K562 (cell line): ENCODE measurements around the gene TMEM87B. TPM values are rescaled to one million over a fixed set of nuclear protein-coding genes. Genes with fewer than 3 reads are reported as not detected.

Source experiments
- ATAC-seq: fragments of 200-7000 bp; cut with Tn5 transposase; 3 replicates; pipeline ENCODE4 v1.9.1; 2020; ENCODE audit warnings: moderate library complexity
- Bru-seq: library from RNA; stranded (reverse); fragments of 400-500 nt; gene quantifications from one replicate; lab custom pipeline; 2021; lab: Mats Ljungman, UMichigan
- BruChase-seq, 2 experiments: library from RNA; stranded (reverse); fragments of 400-500 nt; gene quantifications; one replicate each; lab custom pipeline; 2021; lab: Mats Ljungman, UMichigan
- BruUV-seq: library from RNA; stranded (reverse); fragments of 400-500 nt; replicated peaks from 2 replicates; lab custom pipeline; 2021; lab: Mats Ljungman, UMichigan
- CTCF ChIA-PET: fragments of 300-600 bp; formaldehyde crosslinking; extraction: SDS; loops from one replicate; lab custom pipeline; 2021; ENCODE audit warnings: low intra/inter-chr PET ratio; lab: Yijun Ruan, JAX
- POLR2A ChIA-PET: fragments of 300-600, 350-650 bp; sonication (Branson Sonifier 250); formaldehyde crosslinking; extraction: SDS; loops from one replicate; lab custom pipeline; 2021; ENCODE audit warnings: antibody characterized with exemption, inconsistent platforms; lab: Yijun Ruan, JAX
- DNase-seq, 4 experiments: peaks; one replicate each; pipeline versions ENCODE4 v3.0.0 to v3.0.0-alpha.2; 2011 to 2018; ENCODE audit warnings: low spot score in 3 of 4, mixed read lengths in 3 of 4; ENCODE audit errors: extremely low read depth in 1 of 4
- FAIRE-seq: peaks from 2 replicates; lab custom pipeline; 2011; peaks lifted over from hg19 to GRCh38; lab: Jason Lieb, UNC
- H2AFZ ChIP-seq: 2 replicates; pipeline ENCODE4 v1.6.0; 2011; ENCODE audit warnings: low read depth, low read length, control low read depth, inconsistent platforms
- H3K27ac ChIP-seq: fragments of 200-600 bp; 3 replicates; pipeline ENCODE4 v1.8.0; 2011; ENCODE audit warnings: low read depth, mild to moderate bottlenecking, control low read depth, inconsistent platforms, low read length, moderate library complexity, mixed read lengths; ENCODE audit errors: extremely low read depth
- H3K27me3 ChIP-seq, 2 experiments: fragments of 300-600 bp in 1 of 2; 2 replicates in 1 of 2; 3 replicates in 1 of 2; pipeline versions ENCODE4 v1.6.0 to v1.8.0; 2011; ENCODE audit warnings: inconsistent platforms in 2 of 2, low read length in 2 of 2, mild to moderate bottlenecking in 1 of 2, mixed read lengths in 1 of 2, moderate library complexity in 1 of 2; ENCODE audit not compliant: control insufficient read depth in 2 of 2, insufficient read depth in 2 of 2
- H3K36me3 ChIP-seq: fragments of 300-600 bp; 3 replicates; pipeline ENCODE4 v1.8.0; 2011; ENCODE audit warnings: mild to moderate bottlenecking, low read length, inconsistent platforms; ENCODE audit not compliant: control insufficient read depth, insufficient read depth
- H3K4me1 ChIP-seq, 2 experiments: fragments of 200-600 bp in 1 of 2; replicated peaks in 1 of 2; 2 replicates in 1 of 2; 3 replicates in 1 of 2; pipeline versions ENCODE4 v1.5.1 to v1.8.0; 2011; ENCODE audit warnings: inconsistent platforms in 2 of 2, low read length in 2 of 2, mild to moderate bottlenecking in 1 of 2, mixed read lengths in 1 of 2, moderate library complexity in 1 of 2; ENCODE audit not compliant: control insufficient read depth in 2 of 2, insufficient read depth in 2 of 2
- H3K4me2 ChIP-seq: 2 replicates; pipeline ENCODE4 v1.6.1; 2011; ENCODE audit warnings: low read length, control low read depth, inconsistent platforms, mixed read lengths; ENCODE audit not compliant: insufficient read depth
- H3K4me3 ChIP-seq: fragments of 200-600 bp; sonication (generic), shearing (Covaris generic); 2 replicates; pipeline ENCODE4 v1.5.1; 2016; ENCODE audit warnings: control low read depth, inconsistent platforms
- H3K79me2 ChIP-seq: fragments of 200-600 bp; 3 replicates; pipeline ENCODE4 v1.8.0; 2011; ENCODE audit warnings: low read length, inconsistent platforms; ENCODE audit not compliant: control insufficient read depth, insufficient read depth
- H3K9ac ChIP-seq, 2 experiments: 2 replicates each; pipeline versions ENCODE4 v1.6.0 to v1.6.1; 2011; ENCODE audit warnings: low read depth in 2 of 2, low read length in 2 of 2, control low read depth in 1 of 2, inconsistent platforms in 1 of 2, mild to moderate bottlenecking in 1 of 2, mixed read lengths in 1 of 2; ENCODE audit not compliant: insufficient read depth in 1 of 2
- H3K9me1 ChIP-seq: one replicate; pipeline ENCODE4 v1.6.0; 2011; ENCODE audit warnings: inconsistent platforms, mild to moderate bottlenecking, low read length, moderate library complexity; ENCODE audit not compliant: control insufficient read depth, insufficient read depth
- H3K9me3 ChIP-seq: replicated peaks from 2 replicates; pipeline ENCODE4 v1.5.1; 2011; ENCODE audit warnings: low read depth, low read length, inconsistent platforms; ENCODE audit not compliant: control insufficient read depth, insufficient read depth
- H4K20me1 ChIP-seq: replicated peaks from 2 replicates; pipeline ENCODE4 v1.6.1; 2011; ENCODE audit warnings: low read length, inconsistent platforms, mixed read lengths; ENCODE audit not compliant: control insufficient read depth, insufficient read depth
- E2F3 ChIP-seq: fragments of 250-450 bp; sonication (Bioruptor Pico); IDR thresholded peaks from 2 replicates; pipeline ENCODE4 v1.4.0; 2020; ENCODE audit warnings: mild to moderate bottlenecking
- LCOR ChIP-seq: sonication (generic); formaldehyde crosslinking; IDR thresholded peaks from 2 replicates; pipeline ENCODE4 v1.8.0; 2022; ENCODE audit warnings: mild to moderate bottlenecking, missing genetic modification reagents
- NBN ChIP-seq: fragments of 450-650 bp; IDR thresholded peaks from 2 replicates; pipeline ENCODE4 v1.6.1; 2016; ENCODE audit warnings: low read depth, mild to moderate bottlenecking
- NKRF ChIP-seq: fragments of 450-650 bp; IDR thresholded peaks from 2 replicates; pipeline ENCODE4 v1.6.1; 2016; ENCODE audit warnings: borderline replicate concordance
- RBM15 ChIP-seq: fragments of 200-400 bp; formaldehyde crosslinking; IDR thresholded peaks from 2 replicates; pipeline ENCODE4 v1.6.1; 2018; ENCODE audit warnings: mild to moderate bottlenecking, low read length, moderate library complexity; ENCODE audit not compliant: insufficient read depth
- TRIM25 ChIP-seq: fragments of 450-650 bp; IDR thresholded peaks from 2 replicates; pipeline ENCODE4 v1.7.0; 2016; ENCODE audit warnings: borderline replicate concordance
- U2AF1 ChIP-seq: fragments of 200-400 bp; formaldehyde crosslinking; optimal IDR thresholded peaks from 2 replicates; pipeline ENCODE3; 2017; ENCODE audit warnings: mild to moderate bottlenecking, low read depth, low read length, moderate library complexity
- ZC3H4 ChIP-seq: sonication (generic); formaldehyde crosslinking; IDR thresholded peaks from 2 replicates; pipeline ENCODE4 v1.9.0; 2021; ENCODE audit warnings: missing genetic modification reagents, borderline replicate concordance
- ZEB2 ChIP-seq: fragments of 450-650 bp; IDR thresholded peaks from 2 replicates; pipeline ENCODE4 v1.6.1; 2016
- WGBS: fragments of 100-300 bp; shearing (Covaris generic); methylation state at CpG from one replicate; pipeline ENCODE4 v1.1.6; 2016; ENCODE audit warnings: low coverage, mixed read lengths; ENCODE audit not compliant: insufficient coverage; ENCODE audit errors: missing lambda C conversion rate; 5-methylcytosine and 5-hydroxymethylcytosine counted together
- in situ Hi-C: fragments of 300-500 bp; cut with MboI; formaldehyde crosslinking; loops from 4 replicates; pipeline ENCODE4 v1.15.0; 2018; ENCODE audit warnings: inconsistent platforms, mixed read lengths
- intact Hi-C: fragments of 100-400 bp; cut with micrococcal nuclease; formaldehyde crosslinking; loops from 2 replicates; pipeline ENCODE4 v1.14.2; 2022
- long read RNA-seq, 3 experiments: library from polyadenylated mRNA in 2 of 3; library from RNA in 1 of 3; unstranded in 2 of 3; stranded (forward) in 1 of 3; transcript quantifications; one replicate each; pipeline ENCODE4 v2.0.0, GENCODE V29; 2019 to 2022
- polyA minus RNA-seq, 3 experiments: library from RNA; depleted of rRNA, polyadenylated mRNA; stranded (reverse); fragments of >200 nt; gene quantifications; 2 replicates each; pipeline ENCODE4 v1.2.3, GENCODE V29; 2011
- polyA plus RNA-seq, 8 experiments: library from polyadenylated mRNA; depleted of rRNA in 4 of 8; stranded (reverse) in 5 of 8; unstranded in 3 of 8; fragments of >200 nt; fragmentation: Nextera tagmentation in 2 of 8; fragmentation: Illumina TruSeq in 1 of 8; extraction: Ambion mirVana in 2 of 8; extraction: Trizol in 1 of 8; gene quantifications; 2 replicates each; pipeline versions ENCODE4 v1.2.1 to v1.2.3, GENCODE V29; 2011 to 2014; ENCODE audit warnings: inconsistent platforms in 1 of 8, missing spikeins in 1 of 8
- total RNA-seq, 7 experiments: library from RNA; depleted of rRNA in 6 of 7; stranded (reverse); fragments of >200 nt in 6 of 7; fragmentation: Illumina TruSeq in 2 of 7; extraction: Trizol in 2 of 7; gene quantifications; 2 replicates each; pipeline versions ENCODE4 v1.2.1 to v1.2.3, GENCODE V29; 2011 to 2021; ENCODE audit warnings: low replicate concordance in 1 of 7

Gene TMEM87B, protein sequence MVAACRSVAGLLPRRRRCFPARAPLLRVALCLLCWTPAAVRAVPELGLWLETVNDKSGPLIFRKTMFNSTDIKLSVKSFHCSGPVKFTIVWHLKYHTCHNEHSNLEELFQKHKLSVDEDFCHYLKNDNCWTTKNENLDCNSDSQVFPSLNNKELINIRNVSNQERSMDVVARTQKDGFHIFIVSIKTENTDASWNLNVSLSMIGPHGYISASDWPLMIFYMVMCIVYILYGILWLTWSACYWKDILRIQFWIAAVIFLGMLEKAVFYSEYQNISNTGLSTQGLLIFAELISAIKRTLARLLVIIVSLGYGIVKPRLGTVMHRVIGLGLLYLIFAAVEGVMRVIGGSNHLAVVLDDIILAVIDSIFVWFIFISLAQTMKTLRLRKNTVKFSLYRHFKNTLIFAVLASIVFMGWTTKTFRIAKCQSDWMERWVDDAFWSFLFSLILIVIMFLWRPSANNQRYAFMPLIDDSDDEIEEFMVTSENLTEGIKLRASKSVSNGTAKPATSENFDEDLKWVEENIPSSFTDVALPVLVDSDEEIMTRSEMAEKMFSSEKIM
- total RNA-seq (2011; cell fraction: chromatin; rRNA removed; ENCODE audit: low replicate concordance), result 14.2 and 41.0 TPM in 2 replicates
- total RNA-seq (2011; cell fraction: nucleolus; rRNA removed), result 13.8 TPM in 2 replicates
- 28.9 and 49.0 TPM in 2 replicates for total RNA-seq (2011; cell fraction: nucleoplasm; rRNA removed)
- total RNA-seq (2014; rRNA removed) (5.7 and 6.8 TPM in 2 replicates), total RNA-seq (2014; rRNA removed; fragmentation: Illumina TruSeq; extraction: Trizol) (17.1 and 17.9 TPM in 2 replicates), total RNA-seq (2015; rRNA removed; fragmentation: Illumina TruSeq; extraction: Trizol) (11.5 and 12.3 TPM in 2 replicates), total RNA-seq (2021) (11.0 and 11.3 TPM in 2 replicates), polyA plus RNA-seq (2011; rRNA removed) (11.5 and 17.1 TPM in 2 replicates), polyA plus RNA-seq (2014; fragmentation: Illumina TruSeq; extraction: Trizol) (12.6 and 14.4 TPM in 2 replicates), polyA plus RNA-seq (2014; fragmentation: Nextera tagmentation; extraction: Ambion mirVana) (1 to 10 TPM; 3.7 to 5.8 TPM), polyA plus RNA-seq (2014; rRNA removed) (7.6 and 9.5 TPM in 2 replicates), polyA minus RNA-seq (2011; rRNA and poly(A)+ RNA removed) (14.1 and 20.0 TPM in 2 replicates), Bru-seq, nascent RNA (percentile 67 among the genes with signal in this experiment), BruChase-seq, experiment 1, labeled RNA remaining after a 2-hour chase (percentile 72 among the genes with signal in this experiment), BruChase-seq, experiment 2, labeled RNA remaining after a 6-hour chase (percentile 72 among the genes with signal in this experiment)
- 4.0 and 20.9 TPM in 2 replicates for polyA plus RNA-seq (2011; cell fraction: cytosol; rRNA removed)
- 13.9 and 19.8 TPM in 2 replicates for polyA plus RNA-seq (2011; cell fraction: nucleus; rRNA removed)
- polyA plus RNA-seq (2012), result 14.0 and 14.2 TPM in 2 replicates
- polyA minus RNA-seq (2011; cell fraction: cytosol; rRNA and poly(A)+ RNA removed), result 14.9 and 19.5 TPM in 2 replicates
- 8.6 and 14.1 TPM in 2 replicates for polyA minus RNA-seq (2011; cell fraction: nucleus; rRNA and poly(A)+ RNA removed)
- long read RNA-seq, experiment 1, full-length matches to known transcripts, result 23 of 37 reads
- long read RNA-seq, experiment 1, partial matches to known transcripts, result 4 of 37 reads
- long read RNA-seq, experiment 1, other reads (novel, unspliced or antisense), result 10 of 37 reads
- long read RNA-seq, experiment 2, partial matches to known transcripts, result 2 of 3 reads
- long read RNA-seq, experiment 2, other reads (novel, unspliced or antisense), result 1 of 3 reads
- long read RNA-seq, experiment 3, partial matches to known transcripts, result 0 of 6 reads
- long read RNA-seq, experiment 3, other reads (novel, unspliced or antisense), result 6 of 6 reads

DNA sequence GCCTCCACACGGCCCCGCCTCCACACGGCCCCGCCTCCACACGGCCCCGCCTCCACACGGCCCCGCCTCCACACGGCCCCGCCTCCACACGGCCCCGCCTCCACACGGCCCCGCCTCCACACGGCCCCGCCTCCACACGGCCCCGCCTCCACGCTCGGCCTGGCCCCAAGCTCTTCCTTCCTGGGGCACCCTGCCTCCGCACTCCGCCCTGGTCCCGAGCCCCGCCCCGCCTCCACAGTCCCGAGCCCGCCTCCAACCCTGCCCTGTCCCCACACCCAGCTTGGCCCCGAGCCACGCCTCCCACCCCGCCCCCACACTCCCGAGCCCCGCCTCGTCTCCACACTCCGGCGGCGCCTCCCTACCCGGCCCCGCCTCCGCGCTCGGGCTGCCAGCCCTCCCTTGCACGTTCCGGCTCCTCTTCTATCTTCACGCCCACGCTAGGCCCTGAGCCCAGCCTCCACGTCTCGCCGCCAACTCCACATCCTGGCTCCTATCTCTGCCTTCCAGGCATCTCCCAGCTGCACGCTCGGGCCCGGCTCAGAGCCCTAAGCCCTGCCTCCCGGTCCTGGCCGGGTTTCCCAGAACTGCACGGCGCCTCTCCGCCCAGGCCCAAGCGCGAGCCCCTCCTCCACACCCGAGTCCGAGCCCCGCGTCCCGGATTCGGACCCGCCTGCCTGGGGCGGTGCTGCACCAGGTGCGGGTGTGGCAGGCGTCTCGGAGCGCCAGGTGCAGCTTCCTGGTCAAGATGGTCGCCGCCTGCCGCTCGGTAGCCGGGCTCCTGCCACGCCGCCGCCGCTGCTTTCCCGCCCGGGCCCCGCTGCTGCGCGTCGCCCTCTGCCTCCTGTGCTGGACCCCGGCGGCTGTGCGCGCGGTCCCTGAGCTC, at the start of gene TMEM87B:
Gene TMEM87B, plus strand, starts transcription at position 423 of the 883 bp plus-strand sequence. Its CDS starts 323 bp downstream, at position 746.
- Histone ChIP-seq H3K79me2 (peaks cover 34% of the 10 kb centered on the region), H3K4me1 (peaks cover 14 to 26% of the 10 kb centered on the region in 2 experiments; a peak in 4 of 5 replicates), H3K4me2 (peak within 1 kb of the TSS; percentile 99), H3K27ac (peak within 1 kb of the TSS; percentile 91), H4K20me1 (no peaks in the 10 kb centered on the region), H3K36me3 (peaks cover 5% of the 10 kb centered on the region; the same call in 1 of the 3 replicates), H3K9me3 (no peaks in the 10 kb centered on the region), H2AFZ (peak within 1 kb of the TSS; percentile 99), H3K27me3 (no peaks in the 10 kb centered on the region), H3K9ac (peak within 1 kb of the TSS; percentile 90 to 97), H3K9me1 (no peaks in the 10 kb centered on the region), H3K4me3 (peak within 1 kb of the TSS; percentile 68)
- in situ Hi-C loops (no loop called here), intact Hi-C loops (loop anchor here (5.0 kb wide), 3 partner anchors 52 to 202 kb away; partner anchors contain the start of gene ZC3H8)
- no TSS peak for BruUV-seq
- ChIA-PET POLR2A (interaction anchor here (0.8 kb wide), 1 partner anchor 132 kb away, joined by 3 read pairs; no protein-coding TSS in a partner anchor), CTCF (no interaction called here)
- DNase-seq (peak; percentile 90 to 99 (median 92)), FAIRE-seq (peak; percentile 86), ATAC-seq (peak; percentile 84)
- under 1% methylated on average over 44 of the region's 90 CpGs for WGBS
- TF ChIP-seq U2AF1 (peak; percentile 71), NBN (peak; percentile 95), ZEB2 (peak; percentile 74; the same call in 1 of the 2 replicates), TRIM25 (no peak), E2F3 (CRISPR knock-in tag) (peak; percentile 78), NKRF (peak; percentile 53; the same call in 1 of the 2 replicates), RBM15 (no peak), ZC3H4 (no peak; the same call in 1 of the 2 replicates), LCOR (peak; percentile 71; the same call in 1 of the 2 replicates)
